CD4-positive, alpha-beta T cell treated with Interleukin-15 for 1 hour (primary cell): ENCODE measurements around the gene PLEKHJ1.
A peak's percentile ranks its signal among the peaks of the same experiment; 100 is the strongest.

ENCODE experiments used
- DNase-seq: peaks from one replicate; pipeline ENCODE4 v3.0.0-alpha.2; 2020

Gene PLEKHJ1

GRCh38 chr19:2249010-2249866, 13.1 kb upstream of the PLEKHJ1 start, which contains the start of gene AMH:
AMH (plus strand) TSS chr19:2249323; CDS start chr19:2249333, 10 bp downstream.
- DNase-seq, result no peak

DNA sequence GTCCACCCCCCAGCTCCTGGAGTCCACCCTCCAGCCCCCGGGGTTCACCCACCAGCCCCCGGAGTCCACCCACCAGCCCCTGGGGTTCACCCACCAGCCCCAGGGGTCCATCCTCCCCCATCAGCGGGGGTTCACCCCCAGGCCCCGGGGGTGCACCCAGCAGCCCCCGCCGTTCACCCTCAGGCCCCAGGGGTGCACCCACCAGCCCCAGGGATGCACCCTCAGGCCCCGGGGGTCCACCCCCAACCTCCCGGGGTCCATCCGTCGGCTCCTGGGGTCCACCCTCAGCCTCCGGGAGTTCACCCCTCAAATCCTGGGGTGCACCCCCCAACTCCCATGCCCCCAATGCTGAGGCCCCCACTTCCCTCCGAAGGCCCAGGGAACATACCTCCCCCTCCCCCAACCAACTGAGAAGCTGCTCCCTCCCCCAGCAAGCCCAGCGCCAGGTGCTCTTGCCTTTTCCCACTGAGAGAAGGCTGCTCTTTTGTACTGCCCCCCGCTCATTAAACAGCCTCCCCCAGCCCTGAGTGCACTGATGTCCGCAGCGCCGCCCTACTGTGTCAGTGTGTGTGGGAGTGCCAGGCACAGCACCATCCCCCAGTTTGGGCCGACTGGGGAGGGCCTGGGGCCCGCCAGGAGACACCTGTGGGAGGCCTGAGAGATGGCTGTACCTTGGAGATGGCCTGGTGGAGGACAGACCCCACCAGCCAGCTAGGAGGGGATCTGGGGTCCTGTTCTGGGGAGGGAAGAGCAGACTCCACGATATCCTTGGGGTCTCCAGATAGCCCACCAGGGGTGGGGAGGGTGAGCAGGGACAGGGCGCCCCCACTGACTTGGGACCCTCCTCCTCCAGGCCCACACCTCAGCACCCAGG, 12.2 kb upstream of the PLEKHJ1 start:
- DNase-seq, result no peak

- no peak for DNase-seq
These were observed 11.4 kb upstream of the PLEKHJ1 start for GRCh38 chr19:2247433-2248101.

GRCh38 chr19:2246801-2247361, 10.8 kb upstream of the PLEKHJ1 start:
- DNase-seq, result no peak

GRCh38 chr19:2246014-2246620, 10.0 kb upstream of the PLEKHJ1 start:
- DNase-seq, result no peak

GRCh38 chr19:2245273-2245672, 9.1 kb upstream of the PLEKHJ1 start:
- no peak for DNase-seq

DNA sequence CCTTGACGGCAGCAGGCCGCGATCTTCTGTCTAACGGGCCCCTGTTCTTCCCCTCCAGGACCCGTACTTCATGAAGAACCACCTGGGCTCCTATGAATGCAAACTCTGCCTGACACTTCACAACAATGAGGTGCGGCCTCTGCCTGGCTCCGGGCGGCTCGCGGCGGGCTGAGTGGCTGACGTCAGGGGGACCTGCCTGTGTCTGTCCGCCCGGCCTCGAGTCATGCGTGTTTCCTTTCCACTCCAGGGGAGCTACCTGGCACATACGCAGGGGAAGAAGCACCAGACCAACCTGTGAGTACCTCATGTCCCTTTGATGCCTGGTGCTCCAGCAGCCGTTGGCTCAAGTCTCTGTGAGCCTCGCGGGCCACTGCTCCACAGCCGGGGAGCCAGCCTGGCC, 8.4 kb upstream of the PLEKHJ1 start:
- DNase-seq, result no peak

DNA sequence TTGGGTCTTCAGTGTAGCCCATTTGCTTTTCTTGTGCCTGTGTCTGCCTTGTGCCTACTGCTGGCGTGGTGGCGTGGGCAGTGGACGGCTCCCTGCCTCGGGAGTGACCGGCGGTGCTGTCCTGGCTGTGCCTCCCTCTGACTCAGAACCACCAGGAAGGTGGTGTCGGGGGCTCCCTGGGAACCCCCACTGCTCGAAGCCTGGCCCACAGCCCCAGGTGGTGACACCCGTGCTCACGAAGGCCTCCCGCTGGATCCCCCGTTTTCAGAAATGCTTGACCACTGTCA, 7.9 kb upstream of the PLEKHJ1 start:
- no peak for DNase-seq

- DNase-seq, result no peak
These were observed 7.4 kb upstream of the PLEKHJ1 start for GRCh38 chr19:2243274-2244124.

DNA sequence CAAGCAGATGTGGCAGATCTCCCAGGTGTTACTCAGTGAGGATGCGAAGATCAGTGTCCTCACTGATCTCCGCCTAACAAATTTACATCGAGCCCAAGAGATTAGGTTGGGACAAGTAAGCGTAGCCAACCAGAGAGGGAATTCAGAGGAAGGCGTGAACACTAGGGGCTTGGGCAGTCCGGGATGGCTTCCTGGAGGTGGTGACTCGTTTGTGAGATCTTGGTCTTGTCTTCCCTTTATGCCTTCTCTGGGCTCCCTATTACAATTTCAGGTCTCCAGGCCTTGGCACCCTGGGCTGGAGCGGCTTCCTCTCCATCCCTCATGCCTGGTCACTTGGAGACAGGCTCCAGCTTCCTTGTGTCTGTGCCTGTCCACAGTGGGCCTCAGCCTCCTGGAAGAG, 6.7 kb upstream of the PLEKHJ1 start:
- no peak for DNase-seq

GRCh38 chr19:2242092-2242537, 6.0 kb upstream of the PLEKHJ1 start:
- DNase-seq, result no peak

- DNase-seq, result no peak
These were observed 5.0 kb upstream of the PLEKHJ1 start for GRCh38 chr19:2240881-2241760.

DNA sequence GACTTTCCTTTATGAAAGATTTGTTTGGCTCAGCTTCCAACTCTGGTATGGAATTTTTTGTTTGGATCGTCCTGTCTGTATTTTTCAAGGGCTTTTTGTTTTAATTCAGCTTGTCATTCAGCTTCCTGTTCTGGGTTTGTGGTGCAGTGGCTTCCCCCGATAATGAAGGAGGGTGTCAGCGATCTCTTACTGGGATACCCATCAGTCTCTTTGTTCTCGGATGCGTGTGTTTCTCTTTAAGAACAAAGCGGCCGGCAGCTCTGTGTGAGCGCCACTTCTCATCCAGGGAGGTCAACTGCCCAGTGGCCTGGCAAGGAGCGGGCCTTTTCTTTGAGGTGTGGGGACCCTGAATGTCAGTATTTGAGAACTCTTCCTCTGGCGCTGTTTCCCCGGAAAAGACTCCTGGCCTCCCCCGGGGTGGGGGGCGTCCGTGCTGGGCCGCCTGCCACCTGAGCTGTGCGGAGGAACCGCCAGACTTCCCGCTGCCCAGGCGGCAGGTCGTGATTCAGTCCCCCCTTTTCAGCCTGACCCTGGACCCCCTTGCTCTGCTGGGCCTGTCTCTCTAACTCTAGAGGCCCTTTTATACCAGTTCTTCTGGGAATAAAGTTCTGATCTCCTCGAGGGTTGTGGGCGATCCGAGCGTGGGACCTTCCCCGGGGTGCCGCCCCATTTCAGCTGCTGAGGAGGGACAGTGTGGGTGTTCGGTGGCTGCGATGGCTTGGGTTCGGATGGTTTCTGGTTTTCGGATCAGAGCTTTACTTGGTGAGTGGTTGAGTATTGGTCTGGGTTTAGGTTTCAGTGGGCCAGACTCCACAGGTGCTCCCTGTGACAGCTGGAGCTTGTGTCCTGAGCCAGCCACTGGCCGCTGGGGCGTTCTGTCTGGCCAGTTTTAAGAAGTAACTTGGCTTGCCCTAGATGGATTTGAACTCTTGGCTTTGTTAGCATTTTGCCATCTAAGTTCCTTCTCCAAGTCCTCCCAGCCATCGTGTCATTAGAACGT, 3.9 kb upstream of the PLEKHJ1 start:
- peak; percentile 41 for DNase-seq

DNA sequence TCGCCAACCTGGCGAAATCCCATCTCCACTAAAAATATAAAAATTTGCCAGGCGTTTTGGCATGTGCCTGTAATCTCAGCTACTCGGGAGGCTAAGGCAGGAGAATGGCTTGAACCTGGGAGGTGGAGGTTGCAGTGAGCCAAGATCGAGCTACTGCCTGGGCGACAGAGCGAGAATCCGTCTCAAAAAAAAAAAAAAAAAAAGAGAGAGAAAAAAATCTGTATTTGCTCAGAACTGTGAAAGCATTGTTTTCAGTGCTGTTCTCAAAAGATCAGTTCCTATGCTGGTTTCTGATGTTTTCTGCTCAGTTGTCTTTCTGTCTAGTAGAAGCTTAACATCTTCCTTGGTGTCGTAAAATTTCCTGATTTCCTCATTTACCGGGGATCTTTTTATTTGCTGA, 3.0 kb upstream of the PLEKHJ1 start:
- DNase-seq, result no peak

- DNase-seq, result no peak
These were observed 1.7 kb upstream of the PLEKHJ1 start for GRCh38 chr19:2237869-2238153.

DNA sequence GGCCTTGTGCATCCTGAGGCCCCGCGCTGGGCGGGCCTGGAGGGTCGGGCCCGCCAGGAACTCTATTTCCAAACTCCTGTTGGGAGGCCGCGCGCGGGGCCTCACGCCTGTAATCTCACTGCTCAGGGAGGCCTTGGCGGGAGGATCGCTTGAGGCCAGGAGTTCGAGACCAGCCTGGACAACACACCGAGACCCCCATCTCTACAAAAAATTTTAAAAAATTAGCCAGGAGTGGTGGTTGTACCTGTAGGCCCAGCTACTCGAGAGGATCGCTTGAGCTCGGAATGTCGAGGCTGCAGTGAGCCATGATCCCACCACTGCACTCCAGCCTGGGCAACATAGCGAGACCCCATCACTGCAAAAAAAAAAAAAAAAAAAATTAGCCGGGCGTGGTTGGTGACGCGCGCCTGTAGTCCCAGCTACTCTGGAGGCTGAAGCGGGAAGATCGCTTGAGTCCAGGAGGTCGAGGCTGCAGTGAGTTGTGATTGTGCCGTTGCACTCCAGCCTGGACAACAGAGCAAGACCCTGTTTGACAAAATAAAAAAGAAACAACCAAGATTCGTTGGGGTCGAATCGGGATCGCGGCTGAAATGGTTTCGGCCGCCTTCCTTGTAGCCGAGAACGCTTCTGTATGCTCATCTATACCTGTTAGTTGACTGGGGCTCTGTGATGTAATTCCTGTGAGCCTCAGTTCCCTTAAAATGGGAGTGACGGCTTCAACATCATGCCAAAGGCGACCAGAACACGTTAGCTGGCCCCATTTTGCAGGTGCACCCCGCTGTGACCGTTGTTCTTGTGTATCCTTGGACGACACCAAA, 1.1 kb upstream of the PLEKHJ1 start:
- no peak for DNase-seq

DNA sequence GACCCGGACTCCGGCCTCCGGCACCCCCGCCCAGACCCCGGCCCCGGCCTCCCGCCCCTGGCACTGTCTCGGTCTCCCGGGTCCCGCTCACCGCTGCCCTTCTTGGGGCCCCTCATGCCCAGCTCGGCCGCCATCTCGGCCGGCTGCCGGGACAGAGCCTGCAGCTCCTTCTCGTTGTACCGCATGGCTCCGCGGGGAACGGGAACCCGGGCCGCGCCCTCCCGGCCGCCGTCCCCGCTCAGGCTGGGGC, 140 bp downstream of the PLEKHJ1 start:
- DNase-seq, result no peak

GRCh38 chr19:2235381-2236063, 607 bp downstream of the PLEKHJ1 start:
- no peak for DNase-seq
